Neural cell (in vitro differentiated cells): ENCODE measurements around the gene LDB2. TPM values are rescaled to one million over a fixed set of nuclear protein-coding genes. Genes with fewer than 3 reads are reported as not detected.

Experiments used
- H2AFZ ChIP-seq: fragments of 200-600, 300-800 bp; sonication (generic), shearing (Covaris generic); 2 replicates; pipeline ENCODE4 v1.6.0; 2014; ENCODE audit warnings: low read depth, mild to moderate bottlenecking, antibody characterized with exemption, low read length, moderate library complexity
- H3F3A ChIP-seq: fragments of 200-600 bp; shearing (Covaris generic); 2 replicates; pipeline ENCODE4 v1.6.1; 2016; ENCODE audit warnings: mild to moderate bottlenecking, moderate library complexity, mixed read lengths, antibody characterized with exemption, low read length; ENCODE audit not compliant: insufficient read depth, poor library complexity, severe bottlenecking
- H3K27ac ChIP-seq: fragments of 200-600, 300-800 bp; sonication (generic), shearing (Covaris generic); 2 replicates; pipeline ENCODE4 v1.5.1; 2014; ENCODE audit warnings: mild to moderate bottlenecking, low read length, moderate library complexity
- H3K27me3 ChIP-seq: fragments of 300-800, 200-600 bp; sonication (generic), shearing (Covaris generic); 2 replicates; pipeline ENCODE4 v1.6.0; 2014; ENCODE audit warnings: mild to moderate bottlenecking, low read depth, low read length, moderate library complexity; ENCODE audit not compliant: insufficient read depth
- H3K36me3 ChIP-seq: fragments of 300-800, 200-600 bp; sonication (generic), shearing (Covaris generic); 2 replicates; pipeline ENCODE4 v1.5.1; 2014; ENCODE audit warnings: mild to moderate bottlenecking, antibody characterized with exemption, low read length, moderate library complexity; ENCODE audit not compliant: insufficient read depth
- H3K4me2 ChIP-seq: fragments of 300-800, 200-600 bp; sonication (generic), shearing (Covaris generic); 2 replicates; pipeline ENCODE4 v1.6.0; 2014; ENCODE audit warnings: mild to moderate bottlenecking, low read length
- H3K4me3 ChIP-seq: fragments of 300-800, 200-600 bp; sonication (generic), shearing (Covaris generic); 2 replicates; pipeline ENCODE4 v1.5.1; 2014; ENCODE audit warnings: mild to moderate bottlenecking, low read length, moderate library complexity
- H3K79me2 ChIP-seq: fragments of 200-600 bp; shearing (Covaris generic); replicated peaks from 2 replicates; pipeline ENCODE4 v1.6.0; 2014; ENCODE audit warnings: mild to moderate bottlenecking, low read length, moderate library complexity; ENCODE audit not compliant: insufficient read depth
- H3K9ac ChIP-seq: fragments of 300-800, 200-600 bp; sonication (generic), shearing (Covaris generic); 2 replicates; pipeline ENCODE4 v1.6.1; 2016; ENCODE audit warnings: mild to moderate bottlenecking, low read length, mixed read lengths
- H3K9me2 ChIP-seq: fragments of 200-600 bp; shearing (Covaris generic); 2 replicates; pipeline ENCODE4 v1.6.1; 2016; ENCODE audit warnings: mild to moderate bottlenecking, low read length, mixed read lengths; ENCODE audit not compliant: insufficient read depth
- H3K9me3 ChIP-seq: fragments of 200-600, 300-800 bp; sonication (generic), shearing (Covaris generic); 2 replicates; pipeline ENCODE4 v1.6.1; 2016; ENCODE audit warnings: mild to moderate bottlenecking, mixed run types, low read length, moderate library complexity, mixed read lengths
- H4K20me1 ChIP-seq: fragments of 200-600 bp; shearing (Covaris generic); 2 replicates; pipeline ENCODE4 v1.6.1; 2016; ENCODE audit warnings: mild to moderate bottlenecking, mixed run types; ENCODE audit not compliant: insufficient read depth
- CTCF ChIP-seq: fragments of 450-650 bp; IDR thresholded peaks from 2 replicates; pipeline ENCODE4 v1.5.1; 2014; ENCODE audit warnings: antibody characterized with exemption, mild to moderate bottlenecking, moderate library complexity; ENCODE audit not compliant: poor library complexity, severe bottlenecking
- EP300 ChIP-seq: fragments of 450-650 bp; conservative IDR thresholded peaks from 2 replicates; pipeline ENCODE4 v1.6.1; 2014; ENCODE audit warnings: antibody characterized with exemption, mild to moderate bottlenecking, moderate library complexity; ENCODE audit not compliant: poor library complexity, severe bottlenecking
- EZH2 ChIP-seq: fragments of 200-600, 300-800 bp; shearing (Covaris generic), sonication (generic); IDR thresholded peaks from 2 replicates; pipeline ENCODE4 v1.6.1; 2014; ENCODE audit warnings: antibody characterized with exemption, low read length, borderline replicate concordance, mild to moderate bottlenecking; ENCODE audit not compliant: insufficient read depth, poor library complexity, severe bottlenecking
- MXI1 ChIP-seq: fragments of 450-650 bp; conservative IDR thresholded peaks from 2 replicates; pipeline ENCODE4 v1.6.1; 2014; ENCODE audit warnings: antibody characterized with exemption, mild to moderate bottlenecking; ENCODE audit not compliant: poor library complexity, severe bottlenecking
- POLR2AphosphoS5 ChIP-seq: IDR thresholded peaks from 2 replicates; pipeline ENCODE4 v1.6.1; 2012
- RAD21 ChIP-seq: fragments of 450-650 bp; conservative IDR thresholded peaks from 2 replicates; pipeline ENCODE4 v1.6.1; 2014; ENCODE audit warnings: antibody characterized with exemption, mild to moderate bottlenecking, moderate library complexity
- REST ChIP-seq: IDR thresholded peaks from 2 replicates; pipeline ENCODE4 v1.6.1; 2012; ENCODE audit warnings: borderline replicate concordance
- SMC3 ChIP-seq: fragments of 450-650 bp; conservative IDR thresholded peaks from 2 replicates; pipeline ENCODE4 v1.6.1; 2014; ENCODE audit warnings: antibody characterized with exemption, mild to moderate bottlenecking, moderate library complexity; ENCODE audit not compliant: poor library complexity
- TAF1 ChIP-seq: IDR thresholded peaks from 2 replicates; pipeline ENCODE4 v1.6.1; 2012; ENCODE audit warnings: low read depth
- polyA plus RNA-seq: library from polyadenylated mRNA; depleted of rRNA; stranded (reverse); fragments of >200 nt; gene quantifications from 2 replicates; pipeline ENCODE4 v1.2.3, GENCODE V29; 2014

LDB2 gene
- polyA plus RNA-seq, 1 donor from 2014 or later: 58.9 TPM

- TF ChIP-seq EZH2: no peak
- no peak for TF ChIP-seq TAF1
- no peak for TF ChIP-seq RAD21
Measured at GRCh38 chr4:16655111-16655510, 243.3 kb downstream of the LDB2 start (continued).

GRCh38 chr4:16652732-16653305 lies 245.6 kb downstream of the LDB2 start:
- H3K9me3 ChIP-seq: no peaks in the 10 kb centered on the region
- no peak overlapping the region for H3K9ac ChIP-seq
- H3K4me3 ChIP-seq: no peak overlapping the region
- H3K36me3 ChIP-seq: no peaks in the 10 kb centered on the region
- H2AFZ ChIP-seq: no peak overlapping the region
- H3K79me2 ChIP-seq: no peaks in the 10 kb centered on the region
- H3K4me2 ChIP-seq: no peak overlapping the region
- no peaks in the 10 kb centered on the region for H3K27me3 ChIP-seq
- TF ChIP-seq EZH2 (no peak), SMC3 (no peak), TAF1 (no peak), CTCF (no peak), REST (no peak), POLR2AphosphoS5 (no peak), RAD21 (no peak), EP300 (no peak), MXI1 (no peak)
- no peaks in the 10 kb centered on the region for H4K20me1 ChIP-seq
- H3F3A ChIP-seq: no peaks in the 10 kb centered on the region
- H3K27ac ChIP-seq: no peak overlapping the region
- H3K9me2 ChIP-seq: no peaks in the 10 kb centered on the region

GRCh38 chr4:16646459-16646858 lies 252.0 kb downstream of the LDB2 start:
- TF ChIP-seq MXI1 (no peak), TAF1 (no peak), REST (no peak), SMC3 (no peak)
- H4K20me1 ChIP-seq: no peaks in the 10 kb centered on the region
- H3K9ac ChIP-seq: no peak overlapping the region
- H3K4me3 ChIP-seq: no peak overlapping the region
- no peaks in the 10 kb centered on the region for H3K27me3 ChIP-seq
- no peaks in the 10 kb centered on the region for H3K79me2 ChIP-seq
- no peak overlapping the region for H3K4me2 ChIP-seq
- H3K9me2 ChIP-seq: no peaks in the 10 kb centered on the region
- H3F3A ChIP-seq: no peaks in the 10 kb centered on the region
- H3K27ac ChIP-seq: no peak overlapping the region
- no peak overlapping the region for H2AFZ ChIP-seq
- no peaks in the 10 kb centered on the region for H3K36me3 ChIP-seq
- H3K9me3 ChIP-seq: no peaks in the 10 kb centered on the region
